Mammary epithelial cell (primary cell): ENCODE results near the gene ZNF784.

Experiments
- EZH2 ChIP-seq: IDR thresholded peaks from 2 replicates; pipeline ENCODE4 v1.6.1; 2012; ENCODE audit warnings: low read length, inconsistent platforms, borderline replicate concordance
- TF ChIP-seq, protein P1 (sequence below), 2 donors: IDR thresholded peaks in 1 of 2; conservative IDR thresholded peaks in 1 of 2; 2 replicates each; pipeline ENCODE4 v1.5.1; 2011 to 2012; ENCODE audit warnings: inconsistent platforms in 2 of 2, low read length in 2 of 2, mild to moderate bottlenecking in 2 of 2, control low read depth in 1 of 2, low read depth in 1 of 2; ENCODE audit not compliant: insufficient read depth in 1 of 2; ENCODE audit errors: extremely low read depth in 1 of 2

DNA sequence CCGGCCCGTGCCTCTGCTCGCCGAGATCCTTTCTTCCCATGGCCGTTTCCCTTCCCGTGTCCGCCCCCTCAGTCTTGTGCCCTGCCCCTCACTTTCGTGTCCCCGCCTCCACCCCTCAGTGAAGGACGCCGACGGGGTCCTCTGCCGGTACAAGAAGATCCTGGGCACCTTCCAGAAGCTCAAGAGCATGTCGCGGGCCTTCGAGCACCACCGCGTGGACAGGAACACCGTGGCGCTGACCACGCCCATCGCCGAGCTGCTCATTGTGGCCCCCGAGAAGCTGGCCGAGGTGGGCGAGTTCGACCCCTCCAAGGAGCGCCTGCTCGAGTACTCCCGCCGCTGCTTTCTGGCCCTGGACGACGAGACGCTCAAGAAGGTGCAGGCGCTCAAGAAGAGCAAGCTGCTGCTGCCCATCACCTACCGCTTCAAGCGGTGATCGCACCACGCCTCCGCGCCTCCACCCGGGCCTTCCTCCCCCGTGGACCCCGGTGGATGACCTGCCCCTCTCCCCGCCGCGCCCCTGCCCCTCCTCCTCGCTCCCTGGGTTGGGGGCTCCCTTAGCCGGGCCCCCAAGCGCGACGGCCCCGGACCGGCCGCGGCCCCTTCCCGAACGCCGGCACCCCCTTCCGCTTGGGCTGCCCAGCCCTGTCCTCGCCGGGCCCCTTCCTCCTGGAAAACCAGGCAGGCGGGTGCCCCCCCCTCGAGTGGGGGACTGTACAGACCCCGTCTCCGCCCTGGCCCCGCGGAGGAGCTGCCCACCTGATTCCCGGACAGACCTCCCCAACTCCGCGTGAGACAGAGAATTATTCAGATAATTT, 28.2 kb upstream of the ZNF784 start:
- TF ChIP-seq, protein P1, sequence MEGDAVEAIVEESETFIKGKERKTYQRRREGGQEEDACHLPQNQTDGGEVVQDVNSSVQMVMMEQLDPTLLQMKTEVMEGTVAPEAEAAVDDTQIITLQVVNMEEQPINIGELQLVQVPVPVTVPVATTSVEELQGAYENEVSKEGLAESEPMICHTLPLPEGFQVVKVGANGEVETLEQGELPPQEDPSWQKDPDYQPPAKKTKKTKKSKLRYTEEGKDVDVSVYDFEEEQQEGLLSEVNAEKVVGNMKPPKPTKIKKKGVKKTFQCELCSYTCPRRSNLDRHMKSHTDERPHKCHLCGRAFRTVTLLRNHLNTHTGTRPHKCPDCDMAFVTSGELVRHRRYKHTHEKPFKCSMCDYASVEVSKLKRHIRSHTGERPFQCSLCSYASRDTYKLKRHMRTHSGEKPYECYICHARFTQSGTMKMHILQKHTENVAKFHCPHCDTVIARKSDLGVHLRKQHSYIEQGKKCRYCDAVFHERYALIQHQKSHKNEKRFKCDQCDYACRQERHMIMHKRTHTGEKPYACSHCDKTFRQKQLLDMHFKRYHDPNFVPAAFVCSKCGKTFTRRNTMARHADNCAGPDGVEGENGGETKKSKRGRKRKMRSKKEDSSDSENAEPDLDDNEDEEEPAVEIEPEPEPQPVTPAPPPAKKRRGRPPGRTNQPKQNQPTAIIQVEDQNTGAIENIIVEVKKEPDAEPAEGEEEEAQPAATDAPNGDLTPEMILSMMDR (conservative IDR thresholded peaks at IDR 0.05 in 1 of 2, IDR thresholded peaks at IDR 0.05 in 1 of 2; ENCODE audit: extremely low read depth in 1 of 2, insufficient read depth in 1 of 2, low read depth in 1 of 2, low read length in 2 of 2): no peak
- no peak for TF ChIP-seq EZH2
